Stimulated activated CD4-positive, alpha-beta T cell treated with anti-CD3 and anti-CD28 coated beads, Interleukin-4, amount 100 ng/mL, for 24 hours (primary cell): ENCODE results near the gene FGD4.
"Not testable (repeated sequence)": the region's sequence is repeated elsewhere in the genome, so short reads cannot be mapped to it uniquely, and the experiment has no call there.

Experiments
- DNase-seq: peaks from one replicate; pipeline ENCODE4 v3.0.0-alpha.2; 2020

Gene FGD4

DNA sequence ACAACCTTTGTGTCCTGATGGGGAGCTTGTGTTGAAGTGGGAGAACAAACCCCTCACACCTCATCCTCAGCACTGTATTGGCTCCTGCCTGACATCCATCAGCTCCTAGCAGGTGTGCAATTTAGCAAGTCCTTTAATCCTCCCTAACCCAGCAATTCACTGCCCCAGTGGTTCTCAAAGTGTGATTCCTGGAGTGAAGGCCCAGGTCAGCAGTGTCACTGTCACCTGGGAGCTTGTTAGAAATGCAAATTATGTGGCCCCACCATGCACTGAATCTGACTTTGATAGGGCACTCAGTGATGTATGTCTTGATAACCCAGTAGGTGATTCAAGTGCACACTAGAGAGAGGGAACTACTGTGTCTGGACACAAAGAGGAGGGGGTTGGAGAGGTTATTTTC, 133.6 kb downstream of the FGD4 start:
- DNase-seq: no peak

DNA sequence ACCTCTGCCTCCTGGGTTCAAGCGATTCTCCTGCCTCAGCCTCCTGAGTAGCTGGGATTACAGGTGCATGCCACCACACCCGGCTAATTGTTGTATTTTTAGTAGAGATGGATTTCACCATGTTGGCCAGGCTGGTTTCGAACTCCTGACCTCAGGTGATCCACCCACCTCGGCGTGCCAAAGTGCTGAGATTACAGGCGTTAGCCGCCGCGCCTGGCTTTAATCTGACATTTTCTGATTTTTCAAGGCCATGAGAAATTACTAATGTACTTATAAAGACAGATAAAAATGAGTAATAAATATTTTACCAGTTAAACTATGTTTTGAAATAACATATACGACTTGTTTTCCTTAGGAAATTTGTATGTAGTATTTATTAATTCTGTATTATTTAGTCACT, 134.1 kb downstream of the FGD4 start:
- not testable (repeated sequence) for DNase-seq

DNA sequence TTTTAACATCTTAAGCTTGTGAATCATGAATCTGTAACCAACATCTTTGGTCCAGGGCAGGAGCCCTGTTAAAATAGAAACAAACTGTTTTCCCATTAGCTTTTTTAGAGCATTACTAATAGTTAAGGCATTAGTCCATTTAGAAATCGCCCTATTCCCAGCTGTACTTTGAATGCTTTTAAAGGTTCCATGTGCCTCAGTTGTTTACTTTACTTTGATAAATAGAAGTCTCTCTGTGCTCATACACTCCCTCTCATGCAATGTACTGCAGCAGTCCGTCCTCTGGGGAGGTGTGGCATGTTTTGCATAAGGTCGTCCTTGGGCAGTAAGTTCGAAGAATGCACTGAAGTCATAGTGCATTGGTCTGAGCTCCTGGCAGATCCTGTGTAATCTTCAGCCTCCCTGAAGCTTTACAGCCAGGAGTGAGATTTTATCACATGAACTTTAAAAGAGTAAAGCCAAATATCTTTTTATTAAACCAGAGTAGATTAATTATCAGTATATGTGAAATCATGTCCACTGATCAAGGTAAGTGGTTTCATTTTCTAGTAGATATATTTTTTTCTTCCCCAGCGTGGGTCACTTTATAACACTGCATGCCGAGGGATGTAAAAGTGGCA, 134.7 kb downstream of the FGD4 start:
- no peak for DNase-seq

DNA sequence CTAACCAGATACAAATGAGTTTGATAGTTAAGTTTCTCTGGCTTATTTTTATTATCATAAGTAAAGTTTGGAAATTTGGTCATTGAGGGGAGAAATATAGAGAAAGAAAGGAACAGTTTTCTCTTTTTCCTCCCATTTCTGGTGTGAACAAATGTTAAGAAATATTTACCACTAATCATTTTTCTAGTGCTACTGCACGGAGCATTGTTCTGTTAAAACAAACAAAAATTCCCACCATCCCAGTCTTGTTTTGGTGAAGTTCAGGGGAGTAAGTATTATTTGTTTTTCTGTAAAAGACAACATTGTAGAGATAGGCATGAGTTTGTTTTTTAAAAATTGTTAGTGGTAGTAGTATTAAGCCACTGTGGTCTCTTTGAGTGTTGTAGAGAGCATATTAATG, 135.3 kb downstream of the FGD4 start:
- DNase-seq: no peak

DNA sequence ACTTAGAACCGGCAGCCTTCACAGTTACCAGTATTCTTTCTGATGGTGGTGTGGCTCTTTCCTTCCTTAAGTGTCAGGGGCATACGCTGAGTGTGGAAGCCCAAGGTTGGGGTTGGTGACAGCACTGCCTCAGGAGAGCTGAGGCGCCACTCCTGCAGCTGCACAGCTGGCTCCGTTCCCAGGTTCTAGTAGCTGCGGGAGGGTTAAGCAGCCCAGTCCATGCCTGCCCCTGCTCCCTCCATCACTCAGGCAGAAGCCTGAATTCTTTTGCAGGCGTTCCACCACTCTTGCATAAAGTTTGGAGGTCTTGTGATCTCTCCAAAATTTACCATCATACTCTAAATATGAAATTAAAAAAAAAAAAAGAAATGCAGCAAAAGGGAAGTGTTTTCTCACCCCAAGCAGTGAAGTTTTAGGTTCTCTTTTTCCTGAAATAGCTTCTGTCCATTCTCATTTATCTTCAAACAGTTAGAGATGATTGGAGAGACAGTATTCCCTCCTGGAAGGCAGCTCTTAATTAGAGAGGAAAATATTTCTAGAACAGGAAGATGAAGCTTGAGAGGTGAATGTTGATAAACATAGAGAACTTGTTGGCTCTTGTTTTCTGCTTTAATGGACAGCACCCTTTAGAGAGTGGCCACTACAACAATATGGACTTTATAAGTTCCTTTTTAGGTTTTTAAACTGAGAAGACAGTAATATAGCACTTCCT, 136.1 kb downstream of the FGD4 start:
- DNase-seq: no peak

DNA sequence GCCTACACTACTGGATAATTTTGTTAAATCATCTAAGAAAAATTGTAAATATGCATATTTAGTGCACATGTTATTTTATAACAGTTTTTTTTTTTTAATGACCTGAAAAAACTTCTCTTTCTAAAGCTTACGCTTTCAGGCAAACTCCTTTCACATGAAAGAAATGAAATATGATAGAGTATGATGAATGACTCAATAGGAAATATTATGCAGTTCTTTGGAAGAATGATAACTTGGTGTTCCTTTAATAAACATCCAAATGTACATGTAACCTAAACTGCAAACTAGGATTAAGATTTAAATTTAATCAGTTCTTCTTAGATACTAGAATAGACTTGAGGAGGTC, 136.6 kb downstream of the FGD4 start:
- no peak for DNase-seq

DNA sequence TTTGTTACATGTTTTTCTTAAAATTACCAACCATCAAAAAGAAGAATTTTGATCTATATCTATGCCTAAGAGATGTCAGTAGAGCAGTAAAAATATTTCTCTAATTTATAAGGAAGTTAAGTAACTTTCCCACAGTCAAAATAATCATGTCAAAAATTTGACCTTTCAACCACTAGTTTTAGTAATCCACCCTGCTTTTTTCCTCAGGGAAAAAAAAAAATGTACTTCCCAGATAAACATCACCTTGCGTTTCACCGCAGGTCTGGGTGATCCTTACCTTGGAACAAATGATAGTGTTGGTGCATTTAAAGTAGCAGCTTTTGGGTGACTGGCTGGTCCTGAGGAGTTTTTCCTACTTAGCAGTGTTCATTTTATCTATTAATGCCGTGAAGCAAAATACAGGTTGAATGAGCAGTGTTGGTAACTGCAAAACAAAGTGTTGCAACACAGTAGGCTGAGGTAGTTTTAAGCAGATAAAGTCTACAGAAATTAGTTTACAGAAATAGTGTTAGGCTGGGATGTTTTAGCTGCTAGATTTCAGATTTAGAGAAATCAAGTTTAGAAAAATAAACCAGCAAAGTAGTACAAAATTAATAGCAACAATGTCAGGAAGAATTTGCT, 142.5 kb downstream of the FGD4 start:
- DNase-seq: no peak

DNA sequence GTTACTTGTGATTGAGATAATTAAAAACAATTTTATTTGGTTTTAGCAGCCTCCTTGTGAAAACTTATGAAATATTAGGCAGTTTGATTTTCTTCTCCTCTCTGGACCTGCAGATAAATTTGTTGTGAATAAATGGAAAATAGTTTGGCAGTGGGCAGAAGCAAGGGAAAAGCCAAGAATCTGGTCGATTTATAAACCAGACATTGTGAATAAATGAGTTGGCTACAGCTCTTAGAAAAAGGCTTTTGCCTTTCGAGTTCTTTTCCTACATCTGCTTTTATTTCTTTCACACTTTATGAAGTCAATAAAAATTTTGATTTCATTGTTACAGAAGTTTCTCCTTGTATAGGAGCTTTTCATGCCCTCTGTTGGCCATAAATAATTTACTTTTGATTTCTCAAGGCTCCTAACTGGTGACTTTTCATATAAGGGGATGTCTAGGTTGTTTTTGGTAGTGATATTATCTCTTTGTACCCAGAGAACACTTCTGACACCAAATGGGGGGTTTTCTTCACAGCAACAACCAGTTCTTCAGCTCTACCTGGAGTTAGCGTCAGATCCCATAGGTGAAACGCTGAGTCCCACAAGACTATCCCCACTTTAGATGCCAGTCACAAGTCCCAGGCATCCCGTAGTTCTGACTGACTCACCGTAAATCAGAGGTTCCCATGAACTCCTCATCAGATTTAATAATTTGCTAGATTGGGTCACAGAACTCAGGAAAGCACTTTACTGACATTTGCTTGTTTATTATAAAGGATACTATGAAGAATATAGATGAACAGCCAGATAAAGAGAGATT, 143.3 kb downstream of the FGD4 start:
- DNase-seq: no peak

DNA sequence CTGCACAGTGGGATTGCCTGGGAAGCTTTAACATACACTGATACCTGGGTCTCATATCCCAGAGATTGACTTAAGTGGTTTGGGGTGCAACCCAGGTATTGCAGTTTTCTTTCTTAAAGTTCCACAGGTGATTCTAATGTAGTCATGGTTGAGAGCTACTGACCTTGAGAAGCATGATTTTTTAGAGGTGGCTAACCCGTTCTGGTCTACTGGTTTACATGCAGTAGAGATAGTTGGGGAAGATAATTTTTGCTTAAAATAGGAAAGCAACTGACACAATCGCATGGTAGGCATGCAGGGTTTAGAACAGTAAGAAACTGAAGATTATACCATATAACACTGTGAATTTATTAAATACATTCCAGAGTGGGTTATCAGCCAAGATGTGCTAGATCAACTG, 145.5 kb downstream of the FGD4 start:
- no peak for DNase-seq

DNA sequence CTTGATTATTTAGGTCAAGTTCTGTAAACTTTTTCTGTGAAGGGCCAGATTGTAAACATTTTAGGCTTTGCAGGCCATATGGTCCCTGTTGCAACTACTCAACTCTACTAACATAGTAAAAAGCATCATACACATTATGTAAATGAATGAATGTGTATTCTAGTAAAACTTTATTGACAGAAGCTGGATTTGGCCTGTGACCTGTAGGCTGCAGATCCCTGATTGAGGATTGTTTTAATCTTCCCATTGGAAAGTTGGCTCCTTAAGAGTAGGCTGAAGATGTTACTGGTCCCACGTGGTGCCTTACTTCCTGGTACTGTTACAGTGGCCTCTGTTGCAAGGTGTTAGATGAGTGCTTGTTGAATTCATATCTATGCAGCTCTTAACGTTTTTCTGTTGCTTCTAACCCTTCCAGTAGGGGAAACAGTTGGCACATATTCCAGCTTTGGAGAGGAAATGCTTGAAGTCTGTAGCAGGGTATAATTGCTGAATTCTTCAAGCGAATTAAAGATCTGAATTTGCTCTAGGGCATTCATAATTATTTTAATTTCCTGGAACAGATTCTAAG, 146.1 kb downstream of the FGD4 start:
- DNase-seq: no peak

DNA sequence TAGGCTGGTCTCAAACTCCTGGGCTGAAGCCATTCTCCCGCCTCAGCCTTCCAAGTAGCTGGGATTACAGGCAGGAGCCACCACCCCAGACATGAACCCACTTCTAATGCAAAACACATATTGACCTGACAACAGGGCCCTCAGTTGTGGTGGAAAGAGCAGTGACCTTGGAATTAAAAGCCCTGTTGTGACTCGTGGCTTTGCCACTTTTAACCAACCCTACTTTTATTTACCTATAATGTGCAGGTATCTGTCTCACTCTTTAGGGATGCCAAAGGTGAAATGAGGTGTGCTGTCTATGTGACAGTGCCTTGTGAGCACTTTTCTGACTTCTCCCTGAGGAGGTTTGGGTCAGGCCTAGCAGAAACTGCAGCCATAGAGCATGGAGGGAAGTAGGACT, 146.9 kb downstream of the FGD4 start:
- DNase-seq: no peak

DNA sequence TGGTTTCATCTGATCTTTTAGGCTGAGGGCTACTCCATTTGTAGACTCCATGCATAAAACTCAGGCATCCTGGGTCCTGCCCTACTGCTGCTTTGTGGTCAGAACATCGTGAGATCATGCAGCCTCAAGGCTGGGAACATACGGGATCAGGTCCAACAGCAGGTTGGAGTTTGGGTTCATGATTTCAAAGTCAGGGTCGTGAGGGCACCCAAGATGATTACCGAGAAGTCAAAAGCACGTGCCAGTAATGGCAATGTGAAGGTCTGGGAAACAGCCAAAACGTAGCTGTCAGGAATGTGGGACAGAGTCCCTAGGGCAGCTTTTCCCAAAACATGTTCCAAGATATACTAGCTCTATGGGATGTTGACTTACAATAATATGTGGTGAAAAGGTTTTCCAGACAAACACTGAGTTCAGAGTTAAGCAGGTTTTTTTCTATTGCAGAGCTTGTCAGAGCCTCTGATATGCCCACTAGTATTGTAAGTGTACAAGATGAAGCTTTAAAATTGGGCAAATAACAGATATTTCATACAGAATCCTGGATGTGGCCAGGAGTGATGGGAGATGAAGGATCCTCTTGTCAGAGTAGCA, 149.4 kb downstream of the FGD4 start:
- no peak for DNase-seq

DNA sequence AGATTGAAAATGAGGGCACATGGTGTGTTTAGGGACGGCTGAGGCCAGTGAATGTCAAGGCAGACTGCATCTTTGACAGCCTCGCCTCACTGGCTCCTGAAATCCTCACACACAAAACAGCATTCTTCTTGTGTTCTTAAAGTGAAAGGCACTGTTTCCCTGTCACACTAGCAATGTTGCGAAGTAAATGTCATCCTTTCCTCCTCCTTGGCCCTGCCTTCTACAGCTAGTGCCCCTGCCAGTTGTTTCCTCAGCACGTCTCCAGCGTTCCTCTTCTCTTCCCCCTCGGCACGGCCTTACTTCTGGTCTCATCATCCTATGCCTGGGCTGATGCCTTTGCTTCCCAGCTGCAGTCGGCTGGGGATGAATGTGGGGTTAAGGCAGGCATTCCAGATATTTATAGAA, 150.3 kb downstream of the FGD4 start:
- no peak for DNase-seq

DNA sequence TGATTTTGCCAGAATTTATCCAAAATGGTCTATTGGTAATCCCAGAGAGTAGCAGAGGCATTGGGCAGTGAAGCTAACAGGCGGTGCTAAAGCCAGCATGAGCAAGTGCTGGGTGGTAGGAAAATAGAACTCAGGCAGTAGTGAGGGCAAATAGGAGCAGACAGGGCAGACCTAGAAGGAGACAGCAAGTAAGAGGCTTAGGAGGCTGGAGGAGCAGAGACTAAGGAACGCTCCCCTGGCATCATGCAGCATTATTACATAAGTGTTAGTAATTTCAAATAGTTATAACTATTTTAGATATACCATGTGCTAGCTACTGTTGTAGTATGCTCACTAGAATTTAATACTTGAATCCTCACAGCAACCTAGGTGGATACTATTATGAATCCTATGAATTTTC, 151.7 kb downstream of the FGD4 start:
- DNase-seq: no peak

DNA sequence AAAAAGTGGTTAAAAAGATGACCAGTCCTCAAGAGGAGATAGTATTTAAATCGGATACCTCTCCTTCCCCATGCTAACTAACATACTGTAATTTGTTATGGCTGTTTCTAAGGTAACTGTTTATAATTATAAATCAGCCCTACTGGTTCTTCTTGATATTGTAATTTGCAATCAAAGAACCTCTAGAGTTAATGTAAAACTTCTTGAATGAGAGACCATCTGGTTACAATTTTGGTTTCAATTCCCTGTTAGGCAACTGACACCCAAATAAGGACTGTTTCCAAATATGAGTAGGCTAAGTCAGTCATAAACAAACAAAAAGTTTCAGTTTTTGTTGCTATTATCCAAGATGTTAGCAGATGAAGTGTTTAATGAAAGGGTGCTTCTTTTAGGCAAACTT, 159.5 kb downstream of the FGD4 start:
- DNase-seq: no peak

DNA sequence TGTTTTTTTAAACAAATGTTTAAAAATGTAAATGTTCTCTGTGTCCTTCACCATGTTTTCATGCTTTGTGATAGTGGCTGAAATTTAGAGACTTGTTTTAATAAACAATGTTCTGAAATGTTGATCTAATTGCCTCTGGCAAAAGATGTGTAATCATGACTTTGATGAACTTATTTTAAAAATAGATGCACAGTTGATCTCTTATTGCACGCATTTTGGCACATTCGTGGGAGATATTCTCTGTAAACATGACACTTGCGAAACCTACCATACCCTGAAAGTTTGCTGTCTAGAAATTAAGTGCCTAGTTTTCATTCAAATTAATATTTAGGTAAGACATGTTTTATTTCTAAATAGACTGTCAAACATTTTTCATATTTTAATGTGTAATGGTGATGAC, 160.1 kb downstream of the FGD4 start:
- DNase-seq: no peak

DNA sequence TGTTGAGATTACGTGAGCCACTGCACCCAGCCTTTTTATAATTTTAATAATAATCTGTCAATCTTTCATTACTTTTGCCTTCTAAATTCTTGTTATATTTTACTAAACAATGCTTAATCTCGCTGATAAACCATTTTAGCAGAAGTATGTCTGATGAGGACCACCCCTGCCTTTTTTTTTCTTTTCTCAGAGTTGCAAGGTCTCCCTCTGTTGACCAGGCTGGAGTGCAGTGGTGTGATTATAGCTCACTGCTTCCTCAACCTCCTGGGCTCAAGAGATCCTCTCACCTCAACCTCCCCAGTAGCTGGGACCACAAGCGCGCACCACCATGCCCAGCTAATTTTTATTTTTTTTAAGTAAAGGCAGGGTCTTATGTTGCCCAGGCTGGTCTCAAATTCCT, 161.2 kb downstream of the FGD4 start:
- no peak for DNase-seq

DNA sequence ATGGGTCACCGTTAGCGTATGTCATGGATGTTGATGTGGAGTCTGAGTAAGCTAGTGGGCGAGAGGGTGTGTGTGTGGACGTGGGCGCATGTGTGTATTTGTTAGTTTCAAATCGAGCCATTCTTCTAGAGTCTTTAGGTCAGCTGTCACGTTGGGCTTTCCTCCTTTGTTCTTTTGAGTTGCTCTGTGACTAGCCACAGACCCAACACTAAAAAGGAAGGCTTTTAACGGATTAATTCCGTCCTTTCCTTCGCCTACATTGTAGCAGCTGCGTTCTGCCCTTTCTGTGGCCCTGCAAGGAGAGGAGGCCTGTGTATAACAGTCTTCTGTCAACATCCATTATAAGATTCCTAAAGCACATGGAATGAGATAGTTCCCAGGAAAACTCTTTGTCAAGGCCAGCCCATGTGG, 162.6 kb downstream of the FGD4 start:
- no peak for DNase-seq

DNA sequence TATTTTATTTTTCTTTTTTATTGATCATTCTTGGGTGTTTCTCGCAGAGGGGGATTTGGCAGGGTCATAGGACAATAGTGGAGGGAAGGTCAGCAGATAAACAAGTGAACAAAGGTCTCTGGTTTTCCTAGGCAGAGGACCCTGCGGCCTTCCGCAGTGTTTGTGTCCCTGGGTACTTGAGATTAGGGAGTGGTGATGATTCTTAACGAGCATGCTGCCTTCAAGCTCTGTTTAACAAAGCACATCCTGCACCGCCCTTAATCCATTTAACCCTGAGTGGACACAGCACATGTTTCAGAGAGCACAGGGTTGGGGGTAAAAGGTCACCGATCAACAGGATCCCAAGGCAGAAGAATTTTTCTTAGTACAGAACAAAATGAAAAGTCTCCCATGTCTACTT, 163.1 kb downstream of the FGD4 start:
- DNase-seq: not testable (repeated sequence)

DNA sequence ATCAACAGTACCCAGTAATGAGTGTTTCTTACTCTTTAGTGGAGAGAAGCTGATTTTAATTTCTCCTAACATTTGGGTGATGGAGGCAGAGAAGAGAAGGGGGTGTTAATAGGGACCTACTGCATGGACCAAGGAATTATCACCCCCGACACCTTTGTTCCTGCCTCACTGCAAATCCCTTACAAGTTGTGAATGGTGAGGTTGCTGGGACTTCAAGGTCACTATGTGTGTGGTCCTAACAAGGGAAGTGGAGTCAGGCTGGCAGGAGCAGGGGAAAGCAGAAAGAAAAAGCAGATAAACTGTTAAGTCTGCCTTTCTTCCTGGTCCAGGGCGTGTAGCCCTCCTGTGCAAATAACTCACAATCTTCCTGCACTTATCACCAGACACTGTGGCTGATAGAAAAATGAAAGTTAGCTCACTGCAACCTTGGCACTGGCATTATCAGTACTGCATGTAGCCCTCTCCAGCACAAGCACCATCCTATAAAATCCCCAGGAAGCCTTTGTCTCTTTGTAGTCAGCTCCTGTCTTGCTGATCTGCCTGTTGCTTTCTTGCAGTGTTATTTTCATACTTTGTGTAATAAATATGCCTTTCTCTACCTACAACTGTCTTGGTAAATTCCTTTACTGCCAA, 167.4 kb downstream of the FGD4 start:
- no peak for DNase-seq

DNA sequence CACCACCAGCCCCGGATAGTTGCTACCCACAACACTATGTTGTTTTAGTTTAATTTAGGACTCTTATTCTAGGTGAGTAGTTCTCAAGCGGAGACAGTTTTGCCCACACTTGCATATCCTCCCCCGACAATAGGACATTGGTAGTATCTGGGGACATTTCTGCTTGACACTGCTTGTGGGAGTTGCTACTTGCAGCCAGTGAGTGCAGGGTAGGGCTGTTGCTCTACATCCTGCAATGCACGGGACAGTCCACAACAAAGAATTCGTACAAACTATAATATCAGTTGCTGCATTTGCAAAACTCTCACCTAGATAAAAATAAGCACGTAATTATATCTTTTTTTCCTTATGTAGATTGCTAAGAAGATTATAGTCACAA, 167.9 kb downstream of the FGD4 start:
- no peak for DNase-seq

DNA sequence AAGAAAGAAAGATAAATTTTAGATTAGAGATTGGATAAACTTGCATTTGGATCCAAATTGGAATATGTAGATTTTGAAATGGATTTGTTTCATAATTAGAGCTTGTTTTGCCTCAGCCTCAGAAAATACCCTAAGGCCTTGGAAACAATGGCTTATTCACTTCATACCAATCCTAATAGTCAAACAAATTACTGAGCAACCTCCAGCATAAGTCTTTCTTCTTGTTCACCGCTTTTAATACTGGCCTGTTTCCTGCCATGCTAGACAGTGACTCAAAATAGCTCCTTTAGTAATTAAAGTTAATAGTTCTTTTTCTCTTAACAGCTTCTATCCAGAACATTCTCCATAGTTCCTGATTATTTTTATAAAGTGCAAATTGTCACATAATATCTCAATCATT, 168.9 kb downstream of the FGD4 start:
- no peak for DNase-seq

DNA sequence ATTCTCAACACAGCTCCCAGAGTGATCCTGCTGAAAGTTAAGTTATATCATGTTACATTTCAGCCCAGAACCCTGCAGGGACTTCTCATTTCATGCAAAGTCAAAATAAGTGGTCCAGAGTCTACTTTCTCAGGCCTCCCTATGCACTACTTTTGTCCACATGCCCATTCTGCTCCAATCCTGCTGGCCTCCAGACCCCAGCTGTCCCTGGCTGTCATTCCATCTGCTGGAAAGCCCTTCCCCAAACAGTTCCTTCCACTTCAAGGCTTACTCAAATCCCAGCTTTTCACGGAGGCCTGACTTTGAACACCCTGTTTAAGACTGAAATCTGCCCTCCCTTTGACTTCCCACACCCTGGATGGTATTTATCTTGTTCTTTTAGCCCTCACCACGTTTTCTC, 169.9 kb downstream of the FGD4 start:
- no peak for DNase-seq
